Gastrocnemius medialis (tissue), 4 donors: Measurements from ENCODE around the gene PSG5.
"Not testable (repeated sequence)": the region's sequence is repeated elsewhere in the genome, so short reads cannot be mapped to it uniquely, and the experiment has no call there.

Experiments used
- POLR2A ChIP-seq, 2 donors: fragments of 450-650 bp; IDR thresholded peaks; one replicate each; pipeline ENCODE4 v1.6.1; 2017; ENCODE audit warnings: antibody characterized with exemption in 2 of 2, mild to moderate bottlenecking in 2 of 2, moderate library complexity in 2 of 2
- TF ChIP-seq, protein P1 (sequence below), 5 experiments: fragments of 450-650 bp in 3 of 5; fragments of 200-600 bp in 2 of 5; sonication (generic) in 2 of 5; IDR thresholded peaks in 4 of 5; conservative IDR thresholded peaks in 1 of 5; 1 replicate in 4 of 5; 2 replicates in 1 of 5; pipeline ENCODE4 v1.5.1; 2016 to 2019; ENCODE audit warnings: antibody characterized with exemption in 5 of 5, mild to moderate bottlenecking in 3 of 5, moderate library complexity in 3 of 5

DNA sequence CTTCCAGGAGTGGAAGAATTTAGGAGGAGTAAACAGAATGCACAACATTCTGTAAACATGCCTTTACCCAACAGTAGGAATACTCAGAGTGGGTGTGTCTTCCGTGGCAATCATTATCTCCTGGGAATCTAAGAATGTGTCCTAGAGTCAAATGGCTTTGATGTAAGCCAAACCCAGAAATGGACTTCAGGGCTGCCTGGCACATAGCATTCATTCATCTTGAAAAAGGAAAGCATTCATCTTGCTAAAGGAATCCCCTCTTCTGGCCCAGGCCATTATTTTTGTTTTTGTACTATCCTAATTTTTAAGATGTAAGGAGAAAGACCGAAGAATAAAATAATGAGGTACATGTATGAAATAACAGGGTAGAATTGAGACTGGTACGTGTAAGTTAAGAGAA lies 23.2 kb downstream of the PSG5 start:
- not testable (repeated sequence) for TF ChIP-seq POLR2A (IDR thresholded peaks at IDR 0.05)
- TF ChIP-seq, protein P1, sequence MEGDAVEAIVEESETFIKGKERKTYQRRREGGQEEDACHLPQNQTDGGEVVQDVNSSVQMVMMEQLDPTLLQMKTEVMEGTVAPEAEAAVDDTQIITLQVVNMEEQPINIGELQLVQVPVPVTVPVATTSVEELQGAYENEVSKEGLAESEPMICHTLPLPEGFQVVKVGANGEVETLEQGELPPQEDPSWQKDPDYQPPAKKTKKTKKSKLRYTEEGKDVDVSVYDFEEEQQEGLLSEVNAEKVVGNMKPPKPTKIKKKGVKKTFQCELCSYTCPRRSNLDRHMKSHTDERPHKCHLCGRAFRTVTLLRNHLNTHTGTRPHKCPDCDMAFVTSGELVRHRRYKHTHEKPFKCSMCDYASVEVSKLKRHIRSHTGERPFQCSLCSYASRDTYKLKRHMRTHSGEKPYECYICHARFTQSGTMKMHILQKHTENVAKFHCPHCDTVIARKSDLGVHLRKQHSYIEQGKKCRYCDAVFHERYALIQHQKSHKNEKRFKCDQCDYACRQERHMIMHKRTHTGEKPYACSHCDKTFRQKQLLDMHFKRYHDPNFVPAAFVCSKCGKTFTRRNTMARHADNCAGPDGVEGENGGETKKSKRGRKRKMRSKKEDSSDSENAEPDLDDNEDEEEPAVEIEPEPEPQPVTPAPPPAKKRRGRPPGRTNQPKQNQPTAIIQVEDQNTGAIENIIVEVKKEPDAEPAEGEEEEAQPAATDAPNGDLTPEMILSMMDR (IDR thresholded peaks at IDR 0.05 in 4 of 5, conservative IDR thresholded peaks at IDR 0.05 in 1 of 5): not testable (repeated sequence)
